Osteoblast (primary cell): Measurements from ENCODE around the gene PBX1. TPM values are rescaled to one million over a fixed set of nuclear protein-coding genes. Genes with fewer than 3 reads are reported as not detected.

Experiments used
- DNase-seq: peaks from one replicate; pipeline ENCODE4 v3.0.0; 2011; ENCODE audit warnings: low spot score, mixed read lengths; ENCODE audit not compliant: insufficient read length; ENCODE audit errors: missing footprints
- H2AFZ ChIP-seq: 2 replicates; pipeline ENCODE4 v1.6.0; 2011; ENCODE audit warnings: mild to moderate bottlenecking, low read length
- H3K27ac ChIP-seq: 2 replicates; pipeline ENCODE4 v1.5.1; 2011; ENCODE audit warnings: mild to moderate bottlenecking, low read depth, low read length, moderate library complexity
- H3K27me3 ChIP-seq: 2 replicates; pipeline ENCODE4 v1.6.0; 2012; ENCODE audit warnings: mild to moderate bottlenecking, control low read depth, inconsistent platforms, low read length, moderate library complexity; ENCODE audit not compliant: insufficient read depth
- H3K36me3 ChIP-seq: 2 replicates; pipeline ENCODE4 v1.5.1; 2011; ENCODE audit warnings: mild to moderate bottlenecking, low read length, control low read depth, moderate library complexity; ENCODE audit not compliant: insufficient read depth
- H3K4me1 ChIP-seq: 2 replicates; pipeline ENCODE4 v1.5.1; 2011; ENCODE audit warnings: mild to moderate bottlenecking, low read length, control low read depth, moderate library complexity; ENCODE audit not compliant: insufficient read depth
- H3K4me2 ChIP-seq: 2 replicates; pipeline ENCODE4 v1.6.0; 2011; ENCODE audit warnings: mild to moderate bottlenecking, low read length; ENCODE audit not compliant: insufficient read depth
- H3K4me3 ChIP-seq: fragments of 200-600 bp; sonication (generic); 3 replicates; pipeline ENCODE4 v1.5.1; 2012; ENCODE audit warnings: mild to moderate bottlenecking, low read length, inconsistent platforms; ENCODE audit not compliant: insufficient read depth
- H3K79me2 ChIP-seq: 2 replicates; pipeline ENCODE4 v1.6.0; 2012; ENCODE audit warnings: mild to moderate bottlenecking, low read length, control low read depth, inconsistent platforms; ENCODE audit not compliant: insufficient read depth
- H3K9me3 ChIP-seq: 2 replicates; pipeline ENCODE4 v1.5.1; 2011; ENCODE audit warnings: low read depth, low read length, control low read depth
- H4K20me1 ChIP-seq: 2 replicates; pipeline ENCODE4 v1.6.0; 2012; ENCODE audit warnings: mild to moderate bottlenecking, low read length, control low read depth; ENCODE audit not compliant: insufficient read depth
- total RNA-seq: library from RNA; depleted of rRNA; stranded (reverse); fragments of >200 nt; gene quantifications from 2 replicates; pipeline ENCODE4 v1.2.3, GENCODE V29; 2012
- TF ChIP-seq, protein P1 (sequence below): IDR thresholded peaks from 2 replicates; pipeline ENCODE4 v1.5.1; 2011; ENCODE audit warnings: mild to moderate bottlenecking, low read depth, low read length, moderate library complexity; ENCODE audit errors: extremely low read depth

The PBX1 gene
- total RNA-seq, 1 donor, result 10.1 TPM

DNA sequence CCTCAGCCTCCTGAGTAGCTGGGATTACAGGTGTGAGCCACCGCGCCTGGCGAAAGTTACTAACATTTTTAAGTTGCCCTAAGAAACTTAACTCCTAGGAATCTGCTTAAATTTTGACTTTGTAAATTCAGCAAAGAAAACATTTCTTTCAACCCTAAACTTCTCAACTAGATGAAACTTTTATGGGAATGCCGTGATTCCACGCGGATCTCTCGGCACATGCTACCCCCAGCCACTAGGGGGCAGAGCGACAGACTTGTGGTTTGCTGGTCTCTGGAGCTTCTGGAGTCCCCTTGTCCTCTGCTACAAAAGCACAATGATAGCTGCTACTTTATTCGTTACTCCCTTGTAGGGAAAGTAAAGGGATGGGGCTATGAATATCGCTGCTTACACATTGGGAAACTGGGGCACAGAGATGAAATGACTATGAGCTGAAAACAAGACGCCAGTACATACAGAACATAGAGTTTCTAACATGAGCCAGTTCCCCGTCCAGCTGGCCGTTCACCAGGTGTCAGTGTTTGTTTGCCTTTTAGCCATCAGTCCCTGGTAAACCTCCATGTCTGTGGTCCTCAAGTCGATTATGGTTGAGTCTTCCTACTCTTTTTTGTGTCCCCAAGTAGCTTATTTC lies 114.7 kb downstream of the PBX1 start:
- Histone ChIP-seq H4K20me1 (no peaks in the 10 kb centered on the region), H3K27ac (no peak overlapping the region), H3K79me2 (no peaks in the 10 kb centered on the region), H3K4me2 (no peak overlapping the region), H3K4me1 (no peaks in the 10 kb centered on the region), H3K4me3 (no peak overlapping the region), H2AFZ (no peak overlapping the region), H3K27me3 (no peaks in the 10 kb centered on the region), H3K9me3 (no peaks in the 10 kb centered on the region), H3K36me3 (no peaks in the 10 kb centered on the region)
- TF ChIP-seq, protein P1, sequence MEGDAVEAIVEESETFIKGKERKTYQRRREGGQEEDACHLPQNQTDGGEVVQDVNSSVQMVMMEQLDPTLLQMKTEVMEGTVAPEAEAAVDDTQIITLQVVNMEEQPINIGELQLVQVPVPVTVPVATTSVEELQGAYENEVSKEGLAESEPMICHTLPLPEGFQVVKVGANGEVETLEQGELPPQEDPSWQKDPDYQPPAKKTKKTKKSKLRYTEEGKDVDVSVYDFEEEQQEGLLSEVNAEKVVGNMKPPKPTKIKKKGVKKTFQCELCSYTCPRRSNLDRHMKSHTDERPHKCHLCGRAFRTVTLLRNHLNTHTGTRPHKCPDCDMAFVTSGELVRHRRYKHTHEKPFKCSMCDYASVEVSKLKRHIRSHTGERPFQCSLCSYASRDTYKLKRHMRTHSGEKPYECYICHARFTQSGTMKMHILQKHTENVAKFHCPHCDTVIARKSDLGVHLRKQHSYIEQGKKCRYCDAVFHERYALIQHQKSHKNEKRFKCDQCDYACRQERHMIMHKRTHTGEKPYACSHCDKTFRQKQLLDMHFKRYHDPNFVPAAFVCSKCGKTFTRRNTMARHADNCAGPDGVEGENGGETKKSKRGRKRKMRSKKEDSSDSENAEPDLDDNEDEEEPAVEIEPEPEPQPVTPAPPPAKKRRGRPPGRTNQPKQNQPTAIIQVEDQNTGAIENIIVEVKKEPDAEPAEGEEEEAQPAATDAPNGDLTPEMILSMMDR, result peak; percentile 67
- peak; percentile 79 for DNase-seq

DNA sequence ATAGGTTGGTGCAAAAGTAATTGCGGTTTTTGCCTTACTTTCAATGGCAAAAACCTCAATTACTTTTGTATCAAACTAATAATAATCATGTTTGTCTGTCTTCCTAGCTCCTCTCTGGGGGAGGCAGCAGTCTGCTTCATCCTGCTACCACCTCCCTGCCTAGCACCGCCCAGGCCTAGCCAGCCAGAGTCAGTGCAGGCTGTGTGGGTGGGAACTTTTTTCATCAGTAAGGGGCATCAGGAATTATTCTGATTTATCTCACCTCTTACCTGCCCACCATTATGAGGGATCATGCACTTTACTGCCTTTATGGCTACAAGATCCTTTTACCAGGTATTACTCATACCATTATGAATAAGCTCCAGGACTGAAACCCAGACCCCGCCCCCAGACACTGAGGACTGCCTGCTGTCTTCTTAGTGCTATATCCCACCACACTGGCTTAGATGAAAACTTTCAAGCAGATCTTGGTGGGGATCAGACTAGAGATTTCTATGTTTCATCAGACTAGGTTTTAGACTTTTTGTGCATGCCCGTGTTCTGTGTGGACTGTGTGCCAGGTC lies 116.4 kb downstream of the PBX1 start:
- Histone ChIP-seq H3K4me3 (no peak overlapping the region), H3K4me1 (no peaks in the 10 kb centered on the region), H3K79me2 (no peaks in the 10 kb centered on the region), H3K27me3 (no peaks in the 10 kb centered on the region), H3K9me3 (no peaks in the 10 kb centered on the region), H3K36me3 (no peaks in the 10 kb centered on the region), H3K4me2 (no peak overlapping the region), H2AFZ (no peak overlapping the region), H3K27ac (no peak overlapping the region), H4K20me1 (no peaks in the 10 kb centered on the region)
- TF ChIP-seq, protein P1, result no peak
- no peak for DNase-seq

DNA sequence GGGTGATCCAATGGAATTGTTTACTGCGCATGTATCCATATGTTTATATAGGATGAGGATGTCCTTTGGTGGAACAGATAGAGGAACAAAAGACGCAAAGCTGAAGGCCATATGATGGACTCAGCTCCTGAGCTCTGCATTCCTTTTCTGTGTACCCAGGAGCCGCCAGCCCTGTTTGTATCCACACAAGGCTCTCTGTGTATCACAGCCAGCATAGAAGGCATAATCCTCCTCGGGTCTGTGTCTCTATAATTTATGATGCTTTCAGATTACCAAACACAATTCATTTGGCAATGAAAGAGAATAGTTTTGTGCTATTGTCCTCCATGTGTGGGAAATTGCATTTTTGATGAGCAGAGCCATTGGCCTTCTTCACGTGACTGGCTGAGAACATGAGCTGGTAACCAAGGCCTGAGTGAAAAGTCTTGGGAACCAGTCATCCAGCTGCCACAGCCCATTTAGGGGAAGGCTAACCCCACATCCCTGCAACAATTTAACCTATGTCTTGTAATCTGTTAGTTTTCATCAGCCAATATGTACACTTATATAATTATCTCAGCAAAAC lies 119.2 kb downstream of the PBX1 start:
- H3K4me2 ChIP-seq, result no peak overlapping the region
- H2AFZ ChIP-seq, result no peak overlapping the region
- H3K27ac ChIP-seq, result no peak overlapping the region
- TF ChIP-seq, protein P1, result no peak
- no peak overlapping the region for H3K4me3 ChIP-seq
- H3K9me3 ChIP-seq, result no peaks in the 10 kb centered on the region
- no peaks in the 10 kb centered on the region for H3K79me2 ChIP-seq
- no peaks in the 10 kb centered on the region for H3K4me1 ChIP-seq
- no peaks in the 10 kb centered on the region for H4K20me1 ChIP-seq
- no peaks in the 10 kb centered on the region for H3K27me3 ChIP-seq
- no peak for DNase-seq
- H3K36me3 ChIP-seq, result no peaks in the 10 kb centered on the region

DNA sequence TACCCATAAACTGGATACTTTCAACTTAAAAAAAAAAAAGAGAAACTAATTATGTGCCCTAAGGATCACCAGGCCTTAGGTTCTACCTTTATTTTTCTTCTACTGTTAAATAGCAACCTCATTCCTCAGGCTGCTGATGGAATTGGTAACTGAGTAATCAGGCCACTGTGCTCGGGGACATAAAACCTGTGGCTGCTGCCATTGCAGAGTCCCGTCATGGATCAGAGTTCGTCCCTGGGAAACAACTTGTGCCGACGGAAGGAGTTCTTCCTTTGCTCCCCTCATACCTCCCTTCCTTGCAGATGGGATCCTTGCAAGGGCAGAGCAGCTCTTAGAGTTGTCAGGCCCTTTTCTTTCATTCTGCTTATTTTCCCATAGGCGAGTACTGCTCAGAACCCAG lies 123.6 kb downstream of the PBX1 start:
- Histone ChIP-seq H3K4me2 (no peak overlapping the region), H3K79me2 (no peaks in the 10 kb centered on the region), H2AFZ (no peak overlapping the region), H3K4me1 (no peaks in the 10 kb centered on the region), H3K9me3 (no peaks in the 10 kb centered on the region), H3K27me3 (no peaks in the 10 kb centered on the region), H3K36me3 (no peaks in the 10 kb centered on the region), H3K4me3 (no peak overlapping the region), H3K27ac (no peak overlapping the region), H4K20me1 (no peaks in the 10 kb centered on the region)
- no peak for DNase-seq
- TF ChIP-seq, protein P1, result no peak
